Activated naive CD8-positive, alpha-beta T cell treated with anti-CD3 and anti-CD28 coated beads, Interleukin-2, amount 50 U/mL, for 24 hours (primary cell): ENCODE measurements around the gene ZMIZ1.

Source experiments
- ATAC-seq: fragments of 150-1000 bp; cut with Tn5 transposase; one replicate; pipeline ENCODE4 v1.10.0; 2021
- DNase-seq: peaks from one replicate; pipeline ENCODE4 v3.0.0; 2021
- H3K27ac Mint-ChIP-seq: one replicate; pipeline ENCODE4 v1.8.0; 2021; ENCODE audit warnings: mild to moderate bottlenecking, mixed read lengths
- H3K27me3 Mint-ChIP-seq: one replicate; pipeline ENCODE4 v1.8.0; 2021; ENCODE audit warnings: mixed read lengths
- H3K36me3 Mint-ChIP-seq: one replicate; pipeline ENCODE4 v1.8.0; 2021; ENCODE audit warnings: low read depth, mixed read lengths
- H3K4me1 Mint-ChIP-seq: one replicate; pipeline ENCODE4 v1.8.0; 2021; ENCODE audit warnings: mixed read lengths
- H3K4me3 Mint-ChIP-seq: one replicate; pipeline ENCODE4 v1.8.0; 2021; ENCODE audit warnings: mild to moderate bottlenecking, moderate library complexity, mixed read lengths
- H3K9me3 Mint-ChIP-seq: one replicate; pipeline ENCODE4 v1.8.0; 2021; ENCODE audit warnings: mixed read lengths

Gene ZMIZ1

DNA sequence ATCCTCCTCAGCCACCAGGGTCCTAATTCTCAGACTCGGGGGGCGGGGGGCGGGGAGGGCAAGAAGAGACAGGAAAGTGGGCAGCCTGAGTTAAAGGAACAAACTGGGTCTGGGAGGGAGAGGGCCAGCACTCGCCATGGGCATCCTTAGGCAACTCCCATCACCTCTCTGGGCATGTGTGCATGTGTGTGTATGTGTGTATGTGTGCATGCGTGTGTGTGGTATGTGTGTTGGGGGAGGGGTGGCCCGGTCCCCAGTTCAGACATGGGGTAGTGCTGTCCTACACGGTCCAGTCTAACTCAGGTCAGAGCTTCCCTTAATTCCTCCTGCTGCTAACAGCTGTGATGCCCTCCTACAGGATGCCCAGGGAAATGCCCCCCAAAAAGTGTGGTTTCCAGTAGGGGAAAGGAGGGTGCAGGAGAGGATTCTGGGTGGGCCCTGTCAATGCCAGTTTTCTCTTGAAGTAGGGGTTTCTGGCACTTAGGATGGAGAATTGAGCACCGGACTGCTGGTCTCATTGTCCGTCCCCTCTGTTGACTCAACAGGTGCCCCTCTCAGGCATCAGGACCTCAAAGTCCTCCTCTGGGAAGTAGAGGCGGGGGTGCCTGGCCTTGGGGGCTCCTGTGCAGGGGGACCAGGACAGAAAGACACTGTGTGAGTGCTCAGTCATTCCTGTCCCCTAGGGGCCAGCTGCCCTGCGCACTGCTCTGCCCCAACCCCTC lies 15.1 kb upstream of the ZMIZ1 start:
- DNase-seq, result no peak
- no peak overlapping the region for H3K27ac Mint-ChIP-seq
- H3K4me1 Mint-ChIP-seq, result peaks cover 27% of the 10 kb centered on the region
- H3K36me3 Mint-ChIP-seq, result no peaks in the 10 kb centered on the region
- H3K4me3 Mint-ChIP-seq, result no peak overlapping the region
- no peaks in the 10 kb centered on the region for H3K27me3 Mint-ChIP-seq
- H3K9me3 Mint-ChIP-seq, result no peaks in the 10 kb centered on the region
- no peak for ATAC-seq

GRCh38 chr10:79054203-79055099 lies 14.3 kb upstream of the ZMIZ1 start:
- no peaks in the 10 kb centered on the region for H3K36me3 Mint-ChIP-seq
- H3K4me1 Mint-ChIP-seq, result peaks cover 19% of the 10 kb centered on the region
- ATAC-seq (no peak), DNase-seq (no peak)
- H3K9me3 Mint-ChIP-seq, result no peaks in the 10 kb centered on the region
- H3K27ac Mint-ChIP-seq, result no peak overlapping the region
- no peaks in the 10 kb centered on the region for H3K27me3 Mint-ChIP-seq
- no peak overlapping the region for H3K4me3 Mint-ChIP-seq

DNA sequence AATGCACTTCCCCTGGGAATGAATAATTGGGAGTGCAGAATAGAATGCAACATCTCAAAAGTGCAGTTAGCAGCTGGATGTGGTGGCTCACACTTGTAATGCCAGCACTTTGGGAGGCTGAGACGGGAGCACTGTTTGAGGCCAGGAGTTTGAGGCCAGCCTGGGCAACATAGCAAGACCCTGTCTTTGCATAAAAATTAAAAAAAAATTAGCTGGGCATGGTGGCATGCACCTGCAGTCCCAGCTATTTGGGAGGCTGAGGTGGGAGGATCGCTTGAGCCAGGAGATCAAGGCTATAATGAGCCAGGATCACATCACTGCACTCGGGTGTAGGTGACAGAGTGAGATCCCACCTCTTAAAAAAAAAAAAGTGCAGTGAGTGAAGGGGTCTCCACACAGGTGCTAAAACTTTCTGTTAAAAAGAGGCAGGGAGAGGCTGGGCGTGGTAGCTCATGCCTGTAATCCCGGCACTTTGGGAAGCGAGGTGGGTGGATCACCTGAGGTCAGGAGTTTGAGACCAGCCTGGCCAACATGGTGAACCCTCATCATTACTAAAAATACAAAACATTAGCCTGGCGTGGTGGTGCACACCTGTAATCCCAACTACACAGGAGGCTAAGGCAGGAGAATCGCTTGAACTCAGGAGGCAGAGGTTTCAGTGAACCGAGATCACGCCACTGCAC lies 13.5 kb upstream of the ZMIZ1 start:
- no peak for DNase-seq
- no peak overlapping the region for H3K4me3 Mint-ChIP-seq
- H3K27me3 Mint-ChIP-seq, result no peaks in the 10 kb centered on the region
- ATAC-seq, result no peak
- H3K27ac Mint-ChIP-seq, result no peak overlapping the region
- peaks cover 11% of the 10 kb centered on the region for H3K4me1 Mint-ChIP-seq
- no peaks in the 10 kb centered on the region for H3K9me3 Mint-ChIP-seq
- no peaks in the 10 kb centered on the region for H3K36me3 Mint-ChIP-seq

DNA sequence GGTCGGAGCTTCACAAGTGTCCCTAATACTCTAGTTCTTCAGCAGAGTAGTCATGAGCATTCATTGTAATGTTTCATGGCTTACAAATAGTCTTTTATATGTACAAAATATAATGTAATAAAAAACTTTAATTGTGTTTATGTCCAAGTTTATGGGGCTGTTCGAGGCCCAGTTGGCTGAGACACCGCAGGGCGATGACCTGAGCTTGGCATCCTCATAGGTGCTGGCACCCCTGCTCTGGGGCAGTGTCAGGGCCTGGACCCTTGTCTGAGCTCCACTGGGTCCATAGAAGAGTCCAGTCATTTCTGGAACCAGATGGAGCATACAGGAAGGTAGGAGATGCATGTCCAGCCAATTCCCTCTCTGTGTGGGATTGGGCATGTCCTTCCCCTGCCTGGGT lies 12.9 kb upstream of the ZMIZ1 start:
- no peak overlapping the region for H3K4me3 Mint-ChIP-seq
- no peaks in the 10 kb centered on the region for H3K9me3 Mint-ChIP-seq

DNA sequence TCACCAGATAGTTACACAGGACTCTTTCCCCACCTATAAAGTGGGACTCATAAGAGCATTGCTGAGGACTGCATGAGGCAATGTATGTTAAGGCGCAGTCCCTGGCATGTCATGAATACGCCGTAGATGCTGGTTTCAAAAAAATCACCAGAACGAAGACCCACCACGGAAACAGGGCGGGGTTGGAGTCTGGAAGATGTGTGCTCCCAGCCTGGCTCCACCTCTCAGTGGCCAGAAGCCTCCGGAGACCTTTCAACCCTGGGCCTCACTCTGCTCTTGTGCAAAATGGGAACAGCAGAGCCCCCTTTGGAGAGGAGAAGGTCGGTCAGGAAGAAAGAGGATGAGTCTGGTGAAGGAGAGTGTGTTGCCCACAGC lies 12.4 kb upstream of the ZMIZ1 start:
- Mint-ChIP-seq H3K36me3 (no peaks in the 10 kb centered on the region), H3K27ac (no peak overlapping the region), H3K27me3 (no peaks in the 10 kb centered on the region), H3K4me3 (no peak overlapping the region), H3K9me3 (no peaks in the 10 kb centered on the region), H3K4me1 (peaks cover 4% of the 10 kb centered on the region)
- DNase-seq (no peak), ATAC-seq (no peak)

More for the DNA sequence above, 12.9 kb upstream of the ZMIZ1 start:
- H3K4me1 Mint-ChIP-seq, result peaks cover 5% of the 10 kb centered on the region
- no peak for ATAC-seq
- no peak overlapping the region for H3K27ac Mint-ChIP-seq
- no peaks in the 10 kb centered on the region for H3K27me3 Mint-ChIP-seq
- DNase-seq, result no peak
- H3K36me3 Mint-ChIP-seq, result no peaks in the 10 kb centered on the region

DNA sequence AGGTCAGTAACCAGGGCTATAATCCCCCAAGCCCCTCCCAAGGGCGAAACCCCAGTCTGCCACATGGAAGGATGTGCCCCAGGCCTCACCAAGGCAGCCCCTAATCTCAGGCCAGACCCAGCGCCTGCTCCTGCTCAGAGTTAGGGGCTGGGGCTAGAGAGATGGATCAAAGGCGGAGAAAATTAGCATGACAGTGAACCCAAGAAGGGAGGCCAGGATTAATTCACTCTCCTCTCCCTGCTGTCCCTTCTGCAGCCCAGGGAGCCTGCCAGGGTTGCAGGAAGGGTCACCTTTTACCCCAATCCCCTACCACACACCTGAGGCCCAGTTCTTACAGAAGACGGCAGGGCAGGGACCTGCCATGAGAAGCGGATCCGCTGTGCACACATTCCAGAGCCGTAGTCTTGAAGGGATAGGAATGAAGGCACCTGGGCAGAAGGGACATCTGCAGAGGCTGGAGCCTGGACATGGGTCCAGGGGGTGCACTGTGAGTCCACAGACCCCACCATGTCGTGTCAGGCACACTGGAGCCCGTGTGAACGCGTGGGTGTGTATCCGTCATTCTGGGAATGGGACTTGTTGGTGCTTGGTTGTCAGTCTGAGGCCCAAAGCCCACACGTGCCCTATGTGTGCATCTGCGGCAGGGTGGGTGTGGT lies 11.9 kb upstream of the ZMIZ1 start:
- DNase-seq (no peak), ATAC-seq (no peak)
- Mint-ChIP-seq H3K4me1 (peaks cover 1% of the 10 kb centered on the region), H3K9me3 (no peaks in the 10 kb centered on the region), H3K4me3 (no peak overlapping the region), H3K36me3 (no peaks in the 10 kb centered on the region), H3K27me3 (no peaks in the 10 kb centered on the region), H3K27ac (no peak overlapping the region)

DNA sequence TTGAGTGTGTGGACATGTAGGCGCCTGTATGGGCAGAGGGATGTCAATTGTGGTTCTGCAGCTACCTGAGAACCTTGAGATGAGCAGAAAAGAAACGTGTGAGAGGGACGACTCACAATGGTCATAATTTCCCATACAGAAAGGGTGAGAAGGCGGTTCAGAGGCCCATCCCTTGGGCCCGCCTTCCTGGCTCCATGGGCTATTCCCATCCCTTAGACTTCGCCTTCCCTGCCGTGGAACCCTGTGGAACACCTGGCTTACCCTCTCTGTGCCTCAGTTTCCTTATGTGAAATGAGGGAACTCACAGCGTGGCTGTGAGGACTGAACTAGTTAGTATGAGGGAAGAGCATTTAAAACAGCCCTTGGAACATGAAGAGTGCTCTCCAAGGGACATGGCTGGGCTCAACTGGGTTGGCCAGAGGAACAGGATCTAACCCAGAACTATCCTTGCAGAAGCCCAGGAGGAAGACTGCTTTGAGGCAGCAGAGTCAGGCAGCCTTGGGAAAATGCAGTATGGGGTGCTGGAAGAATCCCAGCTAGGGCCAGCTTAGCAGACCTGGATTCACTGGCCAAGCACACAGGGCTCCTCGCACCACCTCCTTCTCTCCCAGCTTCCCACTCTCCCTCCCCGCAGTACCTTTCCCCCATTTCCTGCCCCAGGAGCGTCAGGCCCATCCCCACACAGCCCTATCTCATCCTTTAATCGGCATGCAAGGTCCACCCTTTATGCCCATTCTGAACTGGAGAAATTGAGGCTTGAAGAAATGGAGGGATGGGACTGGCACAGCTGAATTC lies 11.1 kb upstream of the ZMIZ1 start:
- H3K27ac Mint-ChIP-seq, result no peak overlapping the region
- ATAC-seq (no peak), DNase-seq (no peak)
- H3K9me3 Mint-ChIP-seq, result no peaks in the 10 kb centered on the region
- no peaks in the 10 kb centered on the region for H3K36me3 Mint-ChIP-seq
- H3K4me1 Mint-ChIP-seq, result peaks cover under 1% of the 10 kb centered on the region
- no peaks in the 10 kb centered on the region for H3K27me3 Mint-ChIP-seq
- H3K4me3 Mint-ChIP-seq, result no peak overlapping the region

DNA sequence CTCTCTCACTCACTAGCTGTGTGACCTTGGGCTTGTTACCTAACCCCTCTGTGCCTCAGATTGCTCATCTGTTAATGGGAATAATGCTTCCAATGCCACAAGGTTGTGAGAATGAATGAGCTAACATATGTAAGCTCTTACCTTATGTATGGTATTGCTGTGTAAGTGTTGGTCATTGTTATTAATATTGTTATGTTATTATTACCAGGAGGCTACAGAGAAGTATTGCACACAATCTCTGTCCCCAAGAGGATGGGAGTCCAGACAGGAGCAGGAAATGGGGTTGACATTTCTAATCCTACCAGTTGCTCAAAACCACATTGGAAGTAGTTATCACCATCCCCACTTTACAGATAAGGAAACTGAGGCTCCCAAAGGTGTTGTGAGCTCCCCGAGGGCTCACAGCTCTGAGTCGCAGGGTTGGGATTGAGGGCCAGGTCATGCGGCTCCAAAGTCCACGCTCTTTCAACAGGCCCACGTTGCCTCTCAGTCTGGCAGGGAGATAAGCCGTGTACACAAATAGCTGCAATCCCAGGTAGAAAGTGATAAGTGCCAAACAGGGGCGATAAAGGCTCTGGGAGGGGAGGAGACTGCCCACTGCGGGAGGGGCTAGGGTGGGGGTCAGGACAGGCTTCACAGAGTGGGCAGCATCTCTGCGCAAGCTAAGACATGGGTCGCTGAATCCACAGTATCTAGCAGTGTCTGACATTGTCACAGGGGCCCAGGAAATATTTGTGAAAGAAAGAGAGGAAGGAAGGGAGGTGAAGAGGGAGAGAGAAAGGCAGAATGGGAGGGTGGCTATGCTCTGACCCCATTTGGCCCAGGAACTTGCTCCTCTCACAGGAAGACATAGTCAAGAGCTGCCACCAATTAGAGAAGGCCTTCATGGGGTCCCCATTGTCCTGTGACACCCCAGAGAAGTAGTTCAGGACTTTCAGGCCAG lies 9.6 kb upstream of the ZMIZ1 start:
- no peaks in the 10 kb centered on the region for H3K27me3 Mint-ChIP-seq
- no peak overlapping the region for H3K27ac Mint-ChIP-seq
- DNase-seq, result no peak
- ATAC-seq, result no peak
- no peaks in the 10 kb centered on the region for H3K36me3 Mint-ChIP-seq
- no peaks in the 10 kb centered on the region for H3K9me3 Mint-ChIP-seq
- no peak overlapping the region for H3K4me3 Mint-ChIP-seq
- H3K4me1 Mint-ChIP-seq, result peaks cover 8% of the 10 kb centered on the region

DNA sequence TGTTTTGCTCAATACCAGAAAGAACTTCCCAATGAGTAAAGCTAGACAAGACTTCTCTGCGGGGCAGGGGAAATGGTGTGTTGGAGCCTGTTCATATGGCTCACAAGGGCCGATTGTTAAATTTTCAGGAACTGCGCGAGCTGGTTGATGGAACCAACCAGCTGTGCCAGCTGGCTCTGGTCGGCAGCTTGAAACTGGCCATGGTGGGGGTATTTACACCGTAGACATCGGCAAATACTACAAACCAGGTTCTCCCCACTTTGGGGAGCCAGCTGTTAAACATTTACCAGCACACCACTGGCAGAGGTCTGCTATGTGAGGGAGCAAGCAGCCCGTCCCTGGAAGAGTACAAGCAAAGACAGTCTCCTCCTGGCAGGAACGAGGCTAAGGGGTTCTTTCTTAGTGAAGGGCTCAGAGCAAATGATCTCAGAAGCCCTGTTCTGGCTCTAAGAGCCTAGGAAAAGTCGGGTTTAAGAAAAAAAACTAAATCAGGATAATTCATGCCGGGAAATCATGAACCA lies 8.8 kb upstream of the ZMIZ1 start:
- DNase-seq (no peak), ATAC-seq (no peak)
- Mint-ChIP-seq H3K27me3 (no peaks in the 10 kb centered on the region), H3K27ac (no peak overlapping the region), H3K4me1 (peaks cover 15% of the 10 kb centered on the region), H3K36me3 (no peaks in the 10 kb centered on the region), H3K9me3 (no peaks in the 10 kb centered on the region), H3K4me3 (no peak overlapping the region)

DNA sequence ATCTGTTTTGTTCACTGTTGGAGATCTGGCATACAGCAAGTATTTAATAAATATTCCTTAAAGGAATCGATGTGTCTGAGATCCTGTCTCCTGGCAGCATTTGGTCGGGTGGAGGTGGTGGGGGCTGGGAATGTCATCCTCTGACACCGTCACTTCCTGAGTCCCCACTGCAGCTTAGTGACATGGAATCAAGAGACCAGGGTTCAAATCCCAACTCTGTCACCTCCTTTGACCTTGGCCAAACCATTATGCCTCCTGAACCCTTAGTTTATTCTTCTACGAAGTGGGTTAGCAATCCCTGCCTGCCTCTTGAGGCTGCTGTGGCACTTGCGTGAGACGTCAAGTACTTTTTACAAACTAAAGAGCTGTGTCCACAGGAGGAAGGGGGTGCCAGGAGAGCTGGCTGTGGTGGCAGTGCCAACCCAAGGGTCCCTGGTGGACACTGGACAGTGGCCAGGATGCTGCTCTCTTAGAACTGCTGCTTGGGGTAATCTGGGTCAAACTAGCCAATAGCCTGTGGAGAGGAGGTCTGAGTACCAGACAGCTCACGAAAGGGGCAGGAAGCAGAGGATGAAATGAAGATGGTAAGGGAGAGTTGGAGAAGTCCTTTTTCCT lies 8.0 kb upstream of the ZMIZ1 start:
- no peak overlapping the region for H3K4me3 Mint-ChIP-seq
- no peaks in the 10 kb centered on the region for H3K27me3 Mint-ChIP-seq
- H3K36me3 Mint-ChIP-seq, result no peaks in the 10 kb centered on the region
- peaks cover 21% of the 10 kb centered on the region for H3K4me1 Mint-ChIP-seq
- H3K27ac Mint-ChIP-seq, result no peak overlapping the region
- ATAC-seq, result no peak
- H3K9me3 Mint-ChIP-seq, result no peaks in the 10 kb centered on the region
- no peak for DNase-seq

DNA sequence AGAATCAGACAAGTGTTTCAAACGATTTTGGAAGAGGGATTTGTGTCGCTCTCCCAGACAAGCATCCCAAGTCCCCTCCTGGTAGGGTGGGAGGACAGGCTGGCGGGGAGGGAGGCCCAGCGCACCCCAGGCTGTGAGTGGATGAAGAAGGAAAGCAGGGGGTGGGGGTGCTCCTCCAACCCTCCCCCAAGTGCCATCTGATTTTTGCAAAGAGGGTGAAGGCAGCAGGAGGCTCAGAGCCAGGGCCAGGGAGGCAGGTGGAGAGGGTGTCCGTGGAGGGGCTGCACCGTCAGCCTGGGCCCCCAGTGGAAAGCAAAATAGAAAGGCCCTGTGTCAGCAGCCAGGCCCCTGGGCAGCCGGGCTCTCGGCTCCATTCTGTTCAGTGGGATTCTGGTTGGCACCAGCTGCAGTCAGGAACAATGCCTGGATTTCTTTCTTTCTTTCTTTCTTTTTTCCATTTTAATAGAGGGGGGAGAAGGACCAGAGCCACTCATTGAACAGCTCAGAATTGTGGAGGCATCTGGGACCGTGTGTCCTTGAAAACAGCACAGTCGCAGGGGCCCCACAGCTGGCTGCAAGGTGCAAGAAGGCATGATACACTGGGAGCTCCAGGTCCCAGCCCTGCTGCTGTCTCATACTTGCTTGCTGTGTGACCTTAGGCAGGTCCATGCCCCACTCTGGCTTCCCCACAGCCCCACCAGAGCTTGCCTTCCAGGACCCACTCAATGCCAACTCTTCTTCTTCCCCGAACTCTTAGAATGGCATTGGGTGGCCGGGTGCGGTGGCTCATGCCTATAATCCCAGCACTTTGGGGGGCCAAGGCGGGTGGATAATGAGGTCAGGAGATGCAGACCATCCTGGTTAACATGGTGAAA lies 7.1 kb upstream of the ZMIZ1 start:
- H3K27ac Mint-ChIP-seq, result no peak overlapping the region
- H3K4me3 Mint-ChIP-seq, result no peak overlapping the region
- H3K4me1 Mint-ChIP-seq, result peaks cover 21% of the 10 kb centered on the region
- H3K9me3 Mint-ChIP-seq, result no peaks in the 10 kb centered on the region
- H3K36me3 Mint-ChIP-seq, result no peaks in the 10 kb centered on the region
- DNase-seq, result no peak
- ATAC-seq, result no peak
- no peaks in the 10 kb centered on the region for H3K27me3 Mint-ChIP-seq

DNA sequence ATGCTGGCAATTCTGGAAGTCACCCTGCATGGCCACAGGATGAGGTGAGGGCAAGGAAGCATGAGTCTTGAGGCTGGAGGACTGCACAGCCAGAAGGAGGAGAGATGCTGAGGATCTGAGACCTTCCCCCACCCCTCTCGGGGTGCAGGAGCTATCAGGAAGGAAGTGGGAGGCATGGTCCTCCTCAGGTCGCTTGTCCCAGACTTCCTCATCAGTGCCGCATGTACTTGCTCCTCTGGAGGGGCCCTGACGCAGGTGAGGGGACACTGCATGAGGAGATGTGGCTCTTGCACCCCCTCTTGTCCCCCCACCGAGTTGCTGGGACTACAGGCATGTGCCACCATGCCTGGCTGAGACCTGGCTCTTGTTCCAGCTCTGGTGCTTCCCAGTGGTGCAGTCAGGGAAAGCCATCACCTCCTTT lies 5.7 kb upstream of the ZMIZ1 start:
- no peak for DNase-seq
- peaks cover 2% of the 10 kb centered on the region for H3K27me3 Mint-ChIP-seq
- H3K4me3 Mint-ChIP-seq, result no peak overlapping the region
- no peak for ATAC-seq
- H3K36me3 Mint-ChIP-seq, result no peaks in the 10 kb centered on the region
- H3K4me1 Mint-ChIP-seq, result peaks cover 29% of the 10 kb centered on the region
- no peaks in the 10 kb centered on the region for H3K9me3 Mint-ChIP-seq
- H3K27ac Mint-ChIP-seq, result no peak overlapping the region
